HEK293 (cell line): ENCODE measurements around the gene SIK3.

Experiments
- CTCF ChIA-PET: fragments of 350-600 bp; formaldehyde crosslinking; extraction: SDS; loops from one replicate; lab custom pipeline; 2021; ENCODE audit warnings: antibody characterized with exemption; lab: Yijun Ruan, JAX
- POLR2A ChIA-PET: fragments of 300-600 bp; formaldehyde crosslinking; extraction: SDS; loops from one replicate; lab custom pipeline; 2020; ENCODE audit warnings: antibody characterized with exemption, inconsistent platforms; lab: Yijun Ruan, JAX
- H3K27ac ChIP-seq: fragments of 200-500 bp; sonication (Bioruptor generic); 2 replicates; pipeline ENCODE4 v1.5.1; 2014; ENCODE audit warnings: low read depth, low read length, control low read depth, inconsistent platforms; ENCODE audit errors: extremely low read depth
- H3K36me3 ChIP-seq, 2 experiments: fragments of 200-500 bp in 1 of 2; sonication (Bioruptor generic) in 1 of 2; 1 replicate in 1 of 2; 2 replicates in 1 of 2; pipeline ENCODE4 v1.5.1; 2014 to 2017; ENCODE audit warnings: inconsistent platforms in 2 of 2, low read length in 2 of 2; ENCODE audit not compliant: control insufficient read depth in 2 of 2, insufficient read depth in 1 of 2
- H3K4me1 ChIP-seq: fragments of 200-500 bp; sonication (Bioruptor generic); 2 replicates; pipeline ENCODE4 v1.5.1; 2014; ENCODE audit warnings: mild to moderate bottlenecking, low read length, inconsistent platforms; ENCODE audit not compliant: control insufficient read depth, insufficient read depth
- H3K4me3 ChIP-seq: 2 replicates; pipeline ENCODE4 v1.5.1; 2011; ENCODE audit warnings: low read depth, mild to moderate bottlenecking, control low read depth, low read length, moderate library complexity
- H3K9me3 ChIP-seq: fragments of 200-500 bp; sonication (Bioruptor generic); 2 replicates; pipeline ENCODE4 v1.5.1; 2014; ENCODE audit warnings: low read depth, low read length, inconsistent platforms; ENCODE audit not compliant: control insufficient read depth, insufficient read depth
- MEIS1 ChIP-seq: sonication (generic); formaldehyde crosslinking; IDR thresholded peaks from 2 replicates; pipeline ENCODE4 v1.8.1; 2022; ENCODE audit warnings: missing genetic modification reagents, mild to moderate bottlenecking, borderline replicate concordance
- YY1 ChIP-seq: fragments of 450-650 bp; formaldehyde crosslinking; IDR thresholded peaks from 2 replicates; pipeline ENCODE4 v1.5.1; 2018; ENCODE audit warnings: missing biosample characterization, missing genetic modification characterization
- ZBTB21 ChIP-seq: fragments of 450-650 bp; formaldehyde crosslinking; IDR thresholded peaks from 2 replicates; pipeline ENCODE4 v1.5.1; 2017; ENCODE audit warnings: missing biosample characterization, missing genetic modification characterization
- ZBTB8A ChIP-seq: fragments of 450-650 bp; formaldehyde crosslinking; IDR thresholded peaks from 2 replicates; pipeline ENCODE4 v1.5.1; 2016; ENCODE audit warnings: missing biosample characterization, missing genetic modification characterization
- ZNF112 ChIP-seq: fragments of 450-650 bp; formaldehyde crosslinking; IDR thresholded peaks from 2 replicates; pipeline ENCODE4 v1.5.0; 2017; ENCODE audit warnings: missing biosample characterization, missing genetic modification characterization
- ZNF138 ChIP-seq: fragments of 450-650 bp; formaldehyde crosslinking; IDR thresholded peaks from 2 replicates; pipeline ENCODE4 v1.5.1; 2016; ENCODE audit warnings: missing biosample characterization, missing genetic modification characterization, borderline replicate concordance
- ZNF140 ChIP-seq: fragments of 450-650 bp; formaldehyde crosslinking; IDR thresholded peaks from 2 replicates; pipeline ENCODE4 v1.5.1; 2016; ENCODE audit warnings: missing biosample characterization, missing genetic modification characterization
- ZNF23 ChIP-seq: fragments of 450-650 bp; formaldehyde crosslinking; IDR thresholded peaks from 2 replicates; pipeline ENCODE4 v1.5.1; 2016; ENCODE audit warnings: missing biosample characterization, missing genetic modification characterization, borderline replicate concordance
- ZNF266 ChIP-seq: fragments of 450-650 bp; formaldehyde crosslinking; IDR thresholded peaks from 2 replicates; pipeline ENCODE4 v1.5.1; 2016; ENCODE audit warnings: missing biosample characterization, missing genetic modification characterization, low read depth
- ZNF548 ChIP-seq: fragments of 450-650 bp; formaldehyde crosslinking; IDR thresholded peaks from 2 replicates; pipeline ENCODE4 v1.5.1; 2016; ENCODE audit warnings: missing biosample characterization, missing genetic modification characterization
- ZNF621 ChIP-seq: fragments of 450-650 bp; formaldehyde crosslinking; IDR thresholded peaks from 2 replicates; pipeline ENCODE4 v1.5.1; 2017; ENCODE audit warnings: missing biosample characterization, missing genetic modification characterization
- ZNF654 ChIP-seq: fragments of 450-650 bp; formaldehyde crosslinking; IDR thresholded peaks from 2 replicates; pipeline ENCODE4 v1.5.1; 2016; ENCODE audit warnings: low read depth, missing biosample characterization, missing genetic modification characterization
- ZNF768 ChIP-seq: fragments of 450-650 bp; formaldehyde crosslinking; IDR thresholded peaks from 2 replicates; pipeline ENCODE4 v1.5.1; 2018; ENCODE audit warnings: missing biosample characterization, mild to moderate bottlenecking, missing genetic modification characterization
- ZNF777 ChIP-seq: fragments of 450-650 bp; formaldehyde crosslinking; IDR thresholded peaks from 2 replicates; pipeline ENCODE4 v1.5.1; 2017; ENCODE audit warnings: missing biosample characterization, missing genetic modification characterization, borderline replicate concordance
- ZXDB ChIP-seq: fragments of 450-650 bp; formaldehyde crosslinking; IDR thresholded peaks from 2 replicates; pipeline ENCODE4 v1.5.1; 2016; ENCODE audit warnings: missing biosample characterization, missing genetic modification characterization
- TF ChIP-seq, protein P1 (sequence below): fragments of 450-650 bp; formaldehyde crosslinking; IDR thresholded peaks from 2 replicates; pipeline ENCODE4 v1.5.1; 2016; ENCODE audit warnings: missing biosample characterization, missing genetic modification characterization, borderline replicate concordance
- TF ChIP-seq, protein P2 (sequence below): fragments of 450-650 bp; formaldehyde crosslinking; IDR thresholded peaks from 2 replicates; pipeline ENCODE4 v1.5.1; 2016; ENCODE audit warnings: missing biosample characterization, missing genetic modification characterization
- TF ChIP-seq, protein P3 (sequence below): fragments of 450-650 bp; formaldehyde crosslinking; IDR thresholded peaks from 2 replicates; pipeline ENCODE4 v1.5.1; 2016; ENCODE audit warnings: missing biosample characterization, missing genetic modification characterization, borderline replicate concordance
- TF ChIP-seq, protein P4 (sequence below): fragments of 450-650 bp; formaldehyde crosslinking; IDR thresholded peaks from 2 replicates; pipeline ENCODE4 v1.5.1; 2017; ENCODE audit warnings: missing biosample characterization, missing genetic modification characterization

Gene SIK3

DNA sequence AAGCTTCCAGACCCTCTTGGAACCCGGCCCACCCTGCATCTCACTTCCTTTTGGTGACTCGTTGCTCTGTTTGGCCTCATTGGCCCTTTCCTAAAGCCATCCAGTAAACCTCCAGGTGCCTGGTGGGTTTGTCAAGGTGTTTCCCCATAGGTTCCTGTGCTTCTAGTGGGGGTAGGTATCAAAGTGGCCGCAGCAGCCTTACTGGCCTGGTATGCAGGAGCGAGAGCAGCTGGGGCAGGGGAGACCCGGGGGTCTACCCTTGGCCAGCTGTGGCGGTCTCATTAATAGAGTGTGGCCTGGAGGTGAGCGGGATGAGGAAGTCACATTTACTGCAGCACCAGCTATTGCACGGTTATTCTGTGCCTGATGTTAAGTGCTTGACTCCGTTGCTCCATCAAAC is 279.2 kb downstream of the SIK3 start:
- no peaks in the 10 kb centered on the region for H3K9me3 ChIP-seq
- CTCF ChIA-PET = interaction anchor here (1.0 to 1.1 kb wide), 3 partner anchors 11 to 31 kb away, joined by 3 to 4 read pairs (median 4); no protein-coding TSS in a partner anchor
- no peak overlapping the region for H3K27ac ChIP-seq
- H3K4me1 ChIP-seq = no peaks in the 10 kb centered on the region
- H3K36me3 ChIP-seq = no peaks in the 10 kb centered on the region
- H3K4me3 ChIP-seq = no peak overlapping the region
- POLR2A ChIA-PET = interaction anchor here (0.6 kb wide), 1 partner anchor 577 kb away, joined by 4 read pairs; no protein-coding TSS in a partner anchor
- no peak for TF ChIP-seq ZNF112
- no peak for TF ChIP-seq ZNF654 (tag by site-specific recombination)
- no peak for TF ChIP-seq YY1
- no peak for TF ChIP-seq ZNF140 (tag by site-specific recombination)
- TF ChIP-seq ZNF138 (tag by site-specific recombination) = no peak
- no peak for TF ChIP-seq ZBTB21 (tag by site-specific recombination)
- TF ChIP-seq ZNF266 = no peak
- no peak for TF ChIP-seq ZNF621
- TF ChIP-seq ZNF548 (tag by site-specific recombination) = no peak
- TF ChIP-seq, protein P1, sequence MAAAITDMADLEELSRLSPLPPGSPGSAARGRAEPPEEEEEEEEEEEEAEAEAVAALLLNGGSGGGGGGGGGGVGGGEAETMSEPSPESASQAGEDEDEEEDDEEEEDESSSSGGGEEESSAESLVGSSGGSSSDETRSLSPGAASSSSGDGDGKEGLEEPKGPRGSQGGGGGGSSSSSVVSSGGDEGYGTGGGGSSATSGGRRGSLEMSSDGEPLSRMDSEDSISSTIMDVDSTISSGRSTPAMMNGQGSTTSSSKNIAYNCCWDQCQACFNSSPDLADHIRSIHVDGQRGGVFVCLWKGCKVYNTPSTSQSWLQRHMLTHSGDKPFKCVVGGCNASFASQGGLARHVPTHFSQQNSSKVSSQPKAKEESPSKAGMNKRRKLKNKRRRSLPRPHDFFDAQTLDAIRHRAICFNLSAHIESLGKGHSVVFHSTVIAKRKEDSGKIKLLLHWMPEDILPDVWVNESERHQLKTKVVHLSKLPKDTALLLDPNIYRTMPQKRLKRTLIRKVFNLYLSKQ (tag by site-specific recombination) = no peak
- TF ChIP-seq, protein P2, sequence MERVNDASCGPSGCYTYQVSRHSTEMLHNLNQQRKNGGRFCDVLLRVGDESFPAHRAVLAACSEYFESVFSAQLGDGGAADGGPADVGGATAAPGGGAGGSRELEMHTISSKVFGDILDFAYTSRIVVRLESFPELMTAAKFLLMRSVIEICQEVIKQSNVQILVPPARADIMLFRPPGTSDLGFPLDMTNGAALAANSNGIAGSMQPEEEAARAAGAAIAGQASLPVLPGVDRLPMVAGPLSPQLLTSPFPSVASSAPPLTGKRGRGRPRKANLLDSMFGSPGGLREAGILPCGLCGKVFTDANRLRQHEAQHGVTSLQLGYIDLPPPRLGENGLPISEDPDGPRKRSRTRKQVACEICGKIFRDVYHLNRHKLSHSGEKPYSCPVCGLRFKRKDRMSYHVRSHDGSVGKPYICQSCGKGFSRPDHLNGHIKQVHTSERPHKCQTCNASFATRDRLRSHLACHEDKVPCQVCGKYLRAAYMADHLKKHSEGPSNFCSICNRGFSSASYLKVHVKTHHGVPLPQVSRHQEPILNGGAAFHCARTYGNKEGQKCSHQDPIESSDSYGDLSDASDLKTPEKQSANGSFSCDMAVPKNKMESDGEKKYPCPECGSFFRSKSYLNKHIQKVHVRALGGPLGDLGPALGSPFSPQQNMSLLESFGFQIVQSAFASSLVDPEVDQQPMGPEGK (tag by site-specific recombination) = no peak
- TF ChIP-seq MEIS1 = no peak
- TF ChIP-seq, protein P3, sequence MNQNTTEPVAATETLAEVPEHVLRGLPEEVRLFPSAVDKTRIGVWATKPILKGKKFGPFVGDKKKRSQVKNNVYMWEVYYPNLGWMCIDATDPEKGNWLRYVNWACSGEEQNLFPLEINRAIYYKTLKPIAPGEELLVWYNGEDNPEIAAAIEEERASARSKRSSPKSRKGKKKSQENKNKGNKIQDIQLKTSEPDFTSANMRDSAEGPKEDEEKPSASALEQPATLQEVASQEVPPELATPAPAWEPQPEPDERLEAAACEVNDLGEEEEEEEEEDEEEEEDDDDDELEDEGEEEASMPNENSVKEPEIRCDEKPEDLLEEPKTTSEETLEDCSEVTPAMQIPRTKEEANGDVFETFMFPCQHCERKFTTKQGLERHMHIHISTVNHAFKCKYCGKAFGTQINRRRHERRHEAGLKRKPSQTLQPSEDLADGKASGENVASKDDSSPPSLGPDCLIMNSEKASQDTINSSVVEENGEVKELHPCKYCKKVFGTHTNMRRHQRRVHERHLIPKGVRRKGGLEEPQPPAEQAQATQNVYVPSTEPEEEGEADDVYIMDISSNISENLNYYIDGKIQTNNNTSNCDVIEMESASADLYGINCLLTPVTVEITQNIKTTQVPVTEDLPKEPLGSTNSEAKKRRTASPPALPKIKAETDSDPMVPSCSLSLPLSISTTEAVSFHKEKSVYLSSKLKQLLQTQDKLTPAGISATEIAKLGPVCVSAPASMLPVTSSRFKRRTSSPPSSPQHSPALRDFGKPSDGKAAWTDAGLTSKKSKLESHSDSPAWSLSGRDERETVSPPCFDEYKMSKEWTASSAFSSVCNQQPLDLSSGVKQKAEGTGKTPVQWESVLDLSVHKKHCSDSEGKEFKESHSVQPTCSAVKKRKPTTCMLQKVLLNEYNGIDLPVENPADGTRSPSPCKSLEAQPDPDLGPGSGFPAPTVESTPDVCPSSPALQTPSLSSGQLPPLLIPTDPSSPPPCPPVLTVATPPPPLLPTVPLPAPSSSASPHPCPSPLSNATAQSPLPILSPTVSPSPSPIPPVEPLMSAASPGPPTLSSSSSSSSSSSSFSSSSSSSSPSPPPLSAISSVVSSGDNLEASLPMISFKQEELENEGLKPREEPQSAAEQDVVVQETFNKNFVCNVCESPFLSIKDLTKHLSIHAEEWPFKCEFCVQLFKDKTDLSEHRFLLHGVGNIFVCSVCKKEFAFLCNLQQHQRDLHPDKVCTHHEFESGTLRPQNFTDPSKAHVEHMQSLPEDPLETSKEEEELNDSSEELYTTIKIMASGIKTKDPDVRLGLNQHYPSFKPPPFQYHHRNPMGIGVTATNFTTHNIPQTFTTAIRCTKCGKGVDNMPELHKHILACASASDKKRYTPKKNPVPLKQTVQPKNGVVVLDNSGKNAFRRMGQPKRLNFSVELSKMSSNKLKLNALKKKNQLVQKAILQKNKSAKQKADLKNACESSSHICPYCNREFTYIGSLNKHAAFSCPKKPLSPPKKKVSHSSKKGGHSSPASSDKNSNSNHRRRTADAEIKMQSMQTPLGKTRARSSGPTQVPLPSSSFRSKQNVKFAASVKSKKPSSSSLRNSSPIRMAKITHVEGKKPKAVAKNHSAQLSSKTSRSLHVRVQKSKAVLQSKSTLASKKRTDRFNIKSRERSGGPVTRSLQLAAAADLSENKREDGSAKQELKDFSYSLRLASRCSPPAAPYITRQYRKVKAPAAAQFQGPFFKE (tag by site-specific recombination) = no peak
- TF ChIP-seq, protein P4, sequence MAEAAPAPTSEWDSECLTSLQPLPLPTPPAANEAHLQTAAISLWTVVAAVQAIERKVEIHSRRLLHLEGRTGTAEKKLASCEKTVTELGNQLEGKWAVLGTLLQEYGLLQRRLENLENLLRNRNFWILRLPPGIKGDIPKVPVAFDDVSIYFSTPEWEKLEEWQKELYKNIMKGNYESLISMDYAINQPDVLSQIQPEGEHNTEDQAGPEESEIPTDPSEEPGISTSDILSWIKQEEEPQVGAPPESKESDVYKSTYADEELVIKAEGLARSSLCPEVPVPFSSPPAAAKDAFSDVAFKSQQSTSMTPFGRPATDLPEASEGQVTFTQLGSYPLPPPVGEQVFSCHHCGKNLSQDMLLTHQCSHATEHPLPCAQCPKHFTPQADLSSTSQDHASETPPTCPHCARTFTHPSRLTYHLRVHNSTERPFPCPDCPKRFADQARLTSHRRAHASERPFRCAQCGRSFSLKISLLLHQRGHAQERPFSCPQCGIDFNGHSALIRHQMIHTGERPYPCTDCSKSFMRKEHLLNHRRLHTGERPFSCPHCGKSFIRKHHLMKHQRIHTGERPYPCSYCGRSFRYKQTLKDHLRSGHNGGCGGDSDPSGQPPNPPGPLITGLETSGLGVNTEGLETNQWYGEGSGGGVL (tag by site-specific recombination) = no peak
- no peak for TF ChIP-seq ZXDB (tag by site-specific recombination)
- no peak for TF ChIP-seq ZNF23 (tag by site-specific recombination)
- TF ChIP-seq ZBTB8A = no peak
- TF ChIP-seq ZNF768 = no peak
- TF ChIP-seq ZNF777 = no peak
